ENCODE measurements around the gene PCBD1.

PCBD1 gene

GRCh38 chr10:70917226-70917625 is 28.9 kb upstream of the PCBD1 start:
- no peak for DNase-seq

- no peak for DNase-seq
These were observed 27.9 kb upstream of the PCBD1 start for GRCh38 chr10:70916241-70916640.

GRCh38 chr10:70915806-70916205 is 27.4 kb upstream of the PCBD1 start:
- no peak for DNase-seq

GRCh38 chr10:70915206-70915605 is 26.8 kb upstream of the PCBD1 start:
- no peak for DNase-seq

GRCh38 chr10:70914316-70914864 is 26.0 kb upstream of the PCBD1 start:
- no peak for DNase-seq

GRCh38 chr10:70913893-70914240 is 25.5 kb upstream of the PCBD1 start:
- DNase-seq = no peak

GRCh38 chr10:70913191-70913892 is 25.0 kb upstream of the PCBD1 start:
- DNase-seq = no peak

GRCh38 chr10:70912556-70912955 is 24.2 kb upstream of the PCBD1 start:
- DNase-seq = no peak

- DNase-seq = no peak
These were observed 23.0 kb upstream of the PCBD1 start for GRCh38 chr10:70911386-70911785.

- DNase-seq = no peak
These were observed 22.3 kb upstream of the PCBD1 start for GRCh38 chr10:70910486-70911341.

- DNase-seq = no peak
These were observed 21.1 kb upstream of the PCBD1 start for GRCh38 chr10:70909326-70909935.

GRCh38 chr10:70908406-70909296 is 20.3 kb upstream of the PCBD1 start:
- DNase-seq = no peak

- DNase-seq = no peak
These were observed 19.5 kb upstream of the PCBD1 start for GRCh38 chr10:70907637-70908405.

- no peak for DNase-seq
These were observed 18.7 kb upstream of the PCBD1 start for GRCh38 chr10:70906953-70907636.

- no peak for DNase-seq
These were observed 17.8 kb upstream of the PCBD1 start for GRCh38 chr10:70906031-70906783.

GRCh38 chr10:70905071-70906021 is 17.0 kb upstream of the PCBD1 start:
- DNase-seq = no peak

- DNase-seq = peak; percentile 40
These were observed 15.0 kb upstream of the PCBD1 start for GRCh38 chr10:70903262-70903921.

- DNase-seq = no peak
These were observed 14.4 kb upstream of the PCBD1 start for GRCh38 chr10:70902661-70903261.
